NT2/D1 (cell line): ENCODE data around the gene SYT2.

Source experiments
- YY1 ChIP-seq: IDR thresholded peaks from 2 replicates; pipeline ENCODE4 v1.6.1; 2011; ENCODE audit not compliant: insufficient read length, insufficient read depth
- ZNF274 ChIP-seq: IDR thresholded peaks from 2 replicates; pipeline ENCODE4 v1.6.1; 2011; ENCODE audit warnings: mild to moderate bottlenecking, low read depth, low read length

GRCh38 chr1:202648605-202649226, 61.5 kb downstream of the SYT2 start:
- TF ChIP-seq YY1 (no peak), ZNF274 (no peak)
